HL-60/S4 (cell line): ENCODE data around the gene BLZF1.
"Not testable (repeated sequence)": the region's sequence is repeated elsewhere in the genome, so short reads cannot be mapped to it uniquely, and the experiment has no call there.

ENCODE experiments used
- in situ Hi-C: fragments of 300-500 bp; cut with MboI; formaldehyde crosslinking; loops from 2 replicates; pipeline ENCODE4 v1.14.3; 2022; ENCODE audit warnings: low sequenced_read_pairs

Gene BLZF1

DNA sequence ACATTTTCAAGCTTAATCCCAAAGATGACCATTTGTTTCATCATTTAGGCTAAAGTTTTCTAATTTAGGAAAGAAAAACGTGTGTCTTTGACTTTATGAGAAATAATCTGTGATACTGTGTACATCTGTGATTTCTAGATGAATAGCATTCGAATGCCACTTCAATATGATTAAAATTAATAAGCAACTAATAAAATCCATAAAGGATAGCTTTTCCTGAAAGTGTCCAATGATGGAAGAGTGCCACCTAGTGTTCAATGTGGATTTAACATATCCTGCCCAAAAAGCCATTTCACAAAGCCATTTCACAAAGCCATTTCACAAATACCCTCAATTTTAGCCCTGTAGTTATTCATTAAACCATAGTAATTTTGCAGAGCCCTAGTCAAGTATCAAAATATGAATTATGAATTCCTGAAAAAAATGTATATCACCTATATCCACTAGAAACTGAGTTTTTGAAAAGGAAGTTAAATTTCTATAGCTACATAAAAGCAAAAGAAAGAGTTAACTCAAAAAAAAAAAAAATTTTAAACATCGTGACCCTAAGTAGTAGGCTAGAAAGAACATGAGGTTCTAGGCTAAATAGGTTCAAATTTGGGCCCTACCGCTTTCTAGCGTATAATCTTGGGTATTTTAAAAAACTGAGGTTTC, 19.5 kb upstream of the BLZF1 start:
- in situ Hi-C loops = loop anchor here (10.0 kb wide), 1 partner anchor 744 kb away; no protein-coding TSS in a partner anchor

DNA sequence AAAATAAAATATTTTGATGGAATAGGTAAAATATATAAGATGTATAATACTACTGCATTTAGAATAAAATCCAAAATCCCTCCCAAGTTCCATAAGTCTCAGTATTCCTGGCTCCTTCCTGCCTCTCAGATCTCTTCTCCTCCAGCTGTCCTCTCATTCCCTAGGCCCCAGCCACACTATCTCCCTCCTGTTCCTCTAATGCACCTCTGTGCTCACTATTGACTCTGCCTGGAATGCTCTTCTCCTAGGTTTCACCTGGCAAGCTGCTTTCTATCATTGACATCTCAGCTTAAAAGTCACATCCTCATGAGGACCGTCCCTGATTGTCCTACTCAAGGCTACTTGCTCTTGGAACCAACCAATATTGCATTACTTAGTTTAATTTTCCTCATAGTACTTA, 7.6 kb upstream of the BLZF1 start:
- in situ Hi-C loops = loop anchor here (25.0 kb wide), 1 partner anchor 923 kb away; no protein-coding TSS in a partner anchor

- in situ Hi-C loops = loop anchor here (25.0 kb wide), 1 partner anchor 924 kb away; no protein-coding TSS in a partner anchor
Measured at GRCh38 chr1:169361281-169361680, 6.7 kb upstream of the BLZF1 start.

- in situ Hi-C loops = loop anchor here (25.0 kb wide), 1 partner anchor 926 kb away; no protein-coding TSS in a partner anchor
Measured at GRCh38 chr1:169363046-169363730, 4.8 kb upstream of the BLZF1 start.

- in situ Hi-C loops = loop anchor here (25.0 kb wide), 1 partner anchor 928 kb away; no protein-coding TSS in a partner anchor
Measured at GRCh38 chr1:169364948-169365347, 3.0 kb upstream of the BLZF1 start.

- in situ Hi-C loops = loop anchor here (25.0 kb wide), 1 partner anchor 930 kb away; no protein-coding TSS in a partner anchor
Measured at GRCh38 chr1:169367096-169367685, 804 bp upstream of the BLZF1 start.

GRCh38 chr1:169368406-169368769, 393 bp downstream of the BLZF1 start:
- in situ Hi-C loops = loop anchor here (25.0 kb wide), 1 partner anchor 931 kb away; no protein-coding TSS in a partner anchor

DNA sequence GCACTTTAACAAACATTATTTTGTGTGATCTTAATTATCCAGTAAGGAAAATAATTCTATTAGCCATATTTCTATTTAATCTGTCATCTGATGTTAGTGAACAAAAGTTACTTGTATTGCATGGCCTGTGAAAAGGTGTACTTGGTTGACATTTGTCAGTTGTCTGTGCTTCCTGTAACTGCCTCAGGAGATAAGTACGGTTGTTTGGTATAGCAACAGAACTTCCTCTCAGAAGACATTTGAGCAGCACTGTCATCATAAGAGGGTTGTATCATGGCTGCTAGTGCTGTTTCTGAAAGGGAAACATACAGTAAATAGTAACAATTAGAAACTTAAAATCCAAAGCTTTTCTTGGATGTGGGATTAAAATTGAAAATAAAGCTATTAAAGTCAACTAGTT, 3.4 kb downstream of the BLZF1 start:
- in situ Hi-C loops = loop anchor here (25.0 kb wide), 1 partner anchor 934 kb away; no protein-coding TSS in a partner anchor

GRCh38 chr1:169381162-169381561, 13.2 kb downstream of the BLZF1 start:
- in situ Hi-C loops = no loop called here

DNA sequence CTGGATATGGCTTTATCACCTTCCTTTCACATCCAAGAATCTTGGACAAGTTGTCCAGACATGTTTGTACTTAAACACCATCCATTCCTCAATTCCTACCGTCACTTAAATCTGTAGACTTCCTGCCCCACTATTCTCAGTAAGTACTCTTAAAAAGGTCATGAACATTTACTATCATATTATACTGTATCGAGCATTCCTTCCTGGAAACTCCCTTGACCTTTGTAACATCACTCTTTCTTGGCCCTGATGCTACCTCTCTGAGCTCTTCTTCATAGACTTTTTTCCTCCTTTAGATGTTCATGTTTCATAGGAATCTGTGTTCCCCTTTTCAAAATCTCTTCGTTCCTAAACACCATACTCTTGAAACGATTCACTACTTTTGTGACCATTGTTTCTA, 15.5 kb downstream of the BLZF1 start:
- in situ Hi-C loops = no loop called here

GRCh38 chr1:169387399-169387798, 19.4 kb downstream of the BLZF1 start:
- in situ Hi-C loops = no loop called here

GRCh38 chr1:169390303-169390702, 22.3 kb downstream of the BLZF1 start:
- in situ Hi-C loops = no loop called here

DNA sequence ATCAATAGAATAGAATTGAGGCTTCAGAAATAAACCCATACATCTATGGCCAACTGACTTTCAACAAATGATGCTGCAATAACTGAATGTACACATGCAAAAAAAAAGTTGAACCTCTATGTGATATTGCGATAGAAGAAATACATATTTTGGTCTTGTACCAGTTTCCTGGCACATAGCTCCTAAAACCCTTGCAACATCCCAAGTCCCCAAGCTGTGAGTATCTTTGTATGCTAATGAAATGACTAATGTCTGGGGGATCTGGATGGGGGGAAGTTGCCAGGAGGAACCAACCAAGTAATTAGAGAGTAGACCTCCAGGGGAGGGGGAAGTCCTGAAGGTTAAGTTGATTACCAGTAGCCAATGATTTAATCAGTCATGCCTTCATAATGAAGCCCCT, 24.4 kb downstream of the BLZF1 start:
- in situ Hi-C loops = no loop called here

DNA sequence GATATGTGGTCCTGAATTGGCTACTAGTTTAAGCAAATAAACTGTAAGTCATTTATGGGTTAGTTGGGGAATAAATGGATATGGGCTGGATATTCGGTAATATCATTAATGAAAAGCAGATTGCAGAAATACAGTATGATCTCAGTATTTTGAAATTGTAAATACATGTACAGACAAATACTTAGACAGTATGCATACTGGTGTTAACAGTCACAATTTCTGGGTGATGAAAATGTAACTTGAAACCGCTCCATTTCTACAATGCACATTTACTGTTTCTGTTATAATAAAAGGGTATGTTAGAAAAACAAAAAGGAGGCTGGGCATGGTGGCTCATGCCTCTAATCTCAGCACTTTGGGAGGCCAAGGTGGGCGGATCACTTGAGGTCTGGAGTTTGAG, 28.0 kb downstream of the BLZF1 start:
- in situ Hi-C loops = no loop called here

- in situ Hi-C loops = not testable (repeated sequence)
Measured at GRCh38 chr1:169402578-169402977, 34.6 kb downstream of the BLZF1 start.

DNA sequence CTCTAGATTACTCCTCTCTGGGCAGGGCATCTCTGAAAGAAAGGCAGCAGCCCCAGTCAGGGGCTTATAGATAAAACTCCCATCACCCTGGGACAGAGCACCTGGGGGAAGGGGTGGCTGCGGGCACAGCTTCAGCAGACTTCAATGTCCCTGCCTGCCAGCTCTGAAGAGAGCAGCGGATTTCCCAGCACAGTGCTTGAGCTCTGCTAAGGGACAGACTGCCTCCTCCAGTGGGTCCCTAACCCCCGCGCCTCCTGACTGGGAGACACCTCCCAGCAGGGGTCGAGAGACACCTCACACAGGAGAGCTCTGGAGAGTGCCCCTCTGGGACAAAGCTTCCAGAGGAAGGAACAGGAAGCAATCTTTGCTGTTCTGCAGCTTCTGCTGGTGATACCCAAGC, 40.3 kb downstream of the BLZF1 start:
- in situ Hi-C loops = not testable (repeated sequence)

- in situ Hi-C loops = no loop called here
Measured at GRCh38 chr1:169414952-169415351, 47.0 kb downstream of the BLZF1 start.

DNA sequence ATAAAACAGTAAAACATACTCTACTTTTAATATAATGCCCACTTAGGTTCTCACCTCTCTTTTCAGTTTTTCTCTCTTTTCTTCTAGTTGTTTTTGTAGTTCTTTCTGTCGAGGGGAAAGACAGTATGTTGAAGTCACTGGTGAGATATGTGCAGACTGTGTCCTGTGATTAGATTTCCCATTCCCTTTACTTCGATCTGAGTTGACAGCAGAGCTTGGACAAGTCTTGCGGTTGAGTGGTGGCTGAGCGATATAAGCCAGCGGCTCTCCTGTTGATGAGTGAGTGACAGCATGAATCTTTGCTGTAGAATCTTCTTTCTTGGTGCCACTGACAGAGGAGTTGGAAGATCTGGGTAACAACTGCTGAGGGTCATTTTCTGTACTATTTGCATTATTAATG, 53.3 kb downstream of the BLZF1 start:
- in situ Hi-C loops = no loop called here

DNA sequence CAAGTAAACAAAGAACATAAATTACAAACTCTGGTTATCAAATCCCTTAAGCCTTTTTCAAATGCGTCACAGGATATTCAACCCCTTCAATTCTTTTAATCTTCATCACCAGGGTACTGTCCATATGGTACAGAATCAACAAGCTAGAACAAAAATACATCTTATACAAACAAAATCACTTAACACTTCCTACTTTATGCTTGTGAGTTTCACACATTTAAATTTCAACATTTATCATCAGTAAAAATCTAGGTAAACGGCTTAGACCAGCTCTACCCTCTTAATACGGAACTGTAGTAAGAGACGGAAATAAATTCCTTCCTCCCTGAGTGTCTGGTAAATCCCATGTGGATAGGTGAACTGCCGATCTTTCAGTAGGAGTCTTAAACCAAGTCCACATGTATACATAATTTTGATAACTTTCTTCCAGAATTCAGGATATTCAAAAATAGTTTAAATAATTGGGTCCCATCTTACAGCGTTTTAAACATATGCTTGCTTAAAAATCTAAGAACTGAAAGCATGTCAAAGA, 58.2 kb downstream of the BLZF1 start:
- in situ Hi-C loops = no loop called here

- in situ Hi-C loops = no loop called here
Measured at GRCh38 chr1:169427081-169427641, 59.2 kb downstream of the BLZF1 start, which contains the start of gene CCDC181. Gene CCDC181 (minus strand): TSS chr1:169427474. CDS start chr1:169424927, 2,547 bp downstream.
